SH-SY5Y (cell line): ENCODE results near the gene MEGF9.

ENCODE experiments used
- GATA2 ChIP-seq: IDR thresholded peaks from 2 replicates; pipeline ENCODE4 v1.6.1; 2011; ENCODE audit warnings: mild to moderate bottlenecking, low read depth, low read length
- GATA3 ChIP-seq: IDR thresholded peaks from 2 replicates; pipeline ENCODE4 v1.6.1; 2011; ENCODE audit warnings: low read depth, mild to moderate bottlenecking, low read length, moderate library complexity

DNA sequence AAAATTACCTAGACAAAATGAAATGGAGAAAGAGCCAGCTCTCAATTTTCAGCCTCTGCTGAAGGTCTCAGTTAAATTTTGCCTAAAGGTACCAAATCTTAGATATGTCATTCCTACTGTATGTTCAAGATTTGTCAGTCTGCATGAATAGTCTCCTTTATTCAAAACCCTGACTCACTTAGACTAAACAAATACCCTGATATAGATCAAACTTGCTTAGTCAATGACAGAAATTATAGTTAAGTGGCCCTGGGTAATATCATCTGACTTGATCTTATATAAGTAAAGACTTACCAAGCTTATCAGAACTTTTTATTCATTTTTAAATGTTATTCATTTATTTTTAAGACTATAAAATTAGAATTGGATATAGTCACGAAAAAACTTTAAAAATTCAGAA lies 12.2 kb downstream of the MEGF9 start:
- TF ChIP-seq GATA3 (no peak), GATA2 (no peak)
